Skeletal muscle satellite cell (primary cell): ENCODE data around the gene LIPC.
A peak's percentile ranks its signal among the peaks of the same experiment; 100 is the strongest.

Source experiments
- H3K27me3 ChIP-seq: 2 replicates; pipeline ENCODE4 v1.7.0; 2013; ENCODE audit warnings: low read length; ENCODE audit not compliant: control insufficient read depth, insufficient read depth
- H3K36me3 ChIP-seq: 2 replicates; pipeline ENCODE4 v1.7.0; 2013; ENCODE audit warnings: mild to moderate bottlenecking, control low read depth, low read length; ENCODE audit not compliant: insufficient read depth
- H3K4me1 ChIP-seq: 2 replicates; pipeline ENCODE4 v1.7.0; 2013; ENCODE audit warnings: low read length; ENCODE audit not compliant: control insufficient read depth, insufficient read depth
- H3K4me2 ChIP-seq: 2 replicates; pipeline ENCODE4 v1.7.0; 2013; ENCODE audit warnings: mild to moderate bottlenecking, low read length
- H3K4me3 ChIP-seq: 2 replicates; pipeline ENCODE4 v1.7.0; 2013; ENCODE audit warnings: low read length
- H3K9ac ChIP-seq: 2 replicates; pipeline ENCODE4 v1.7.0; 2013; ENCODE audit warnings: mild to moderate bottlenecking, low read depth, low read length, moderate library complexity
- H3K9me3 ChIP-seq: replicated peaks from 2 replicates; pipeline ENCODE4 v1.7.0; 2013; ENCODE audit warnings: mild to moderate bottlenecking, control low read depth, low read length

The LIPC gene

DNA sequence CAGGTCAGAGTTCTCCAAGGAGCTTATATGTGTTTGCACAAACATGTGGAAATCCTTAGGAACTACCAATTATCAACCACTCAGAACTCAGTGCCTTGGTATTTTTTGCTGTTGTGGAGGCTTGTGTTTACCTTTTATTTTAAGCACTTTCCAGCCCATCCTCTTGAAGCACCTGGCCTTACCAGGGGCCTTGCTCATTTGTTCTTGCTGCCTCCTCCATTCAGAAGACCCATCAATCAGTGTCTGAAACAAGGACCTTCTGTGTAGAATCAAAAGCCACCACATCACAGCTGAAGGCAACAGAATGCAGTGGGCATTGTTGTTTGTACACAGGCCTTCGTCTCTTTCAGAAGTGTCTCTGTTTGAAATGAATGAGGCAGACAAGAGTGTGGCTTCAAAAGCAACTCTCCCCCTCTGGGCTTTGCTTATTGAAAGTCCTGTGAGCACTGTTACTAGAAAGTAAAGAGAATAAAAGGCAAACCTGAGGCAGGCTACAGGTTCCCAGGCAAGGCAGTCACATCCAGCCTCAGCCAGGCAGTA, 24.5 kb upstream of the LIPC start:
- Histone ChIP-seq H3K27me3 (no peaks in the 10 kb centered on the region), H3K9me3 (no peaks in the 10 kb centered on the region), H3K4me2 (no peak overlapping the region), H3K4me3 (no peak overlapping the region), H3K36me3 (no peaks in the 10 kb centered on the region), H3K9ac (no peak overlapping the region), H3K4me1 (peaks cover 3% of the 10 kb centered on the region)

- Histone ChIP-seq H3K9me3 (no peaks in the 10 kb centered on the region), H3K36me3 (no peaks in the 10 kb centered on the region), H3K9ac (no peak overlapping the region), H3K4me3 (no peak overlapping the region), H3K4me1 (peaks cover 3% of the 10 kb centered on the region), H3K27me3 (no peaks in the 10 kb centered on the region), H3K4me2 (no peak overlapping the region)
These were observed 24.0 kb upstream of the LIPC start for GRCh38 chr15:58407778-58408177.

GRCh38 chr15:58409861-58410260, 21.9 kb upstream of the LIPC start:
- no peaks in the 10 kb centered on the region for H3K9me3 ChIP-seq
- peak overlapping the region; percentile 73 for H3K9ac ChIP-seq
- H3K36me3 ChIP-seq, result no peaks in the 10 kb centered on the region
- peak overlapping the region; percentile 84 for H3K4me2 ChIP-seq
- peak overlapping the region; percentile 69 for H3K4me3 ChIP-seq
- H3K4me1 ChIP-seq, result peaks cover 3% of the 10 kb centered on the region
- no peaks in the 10 kb centered on the region for H3K27me3 ChIP-seq

DNA sequence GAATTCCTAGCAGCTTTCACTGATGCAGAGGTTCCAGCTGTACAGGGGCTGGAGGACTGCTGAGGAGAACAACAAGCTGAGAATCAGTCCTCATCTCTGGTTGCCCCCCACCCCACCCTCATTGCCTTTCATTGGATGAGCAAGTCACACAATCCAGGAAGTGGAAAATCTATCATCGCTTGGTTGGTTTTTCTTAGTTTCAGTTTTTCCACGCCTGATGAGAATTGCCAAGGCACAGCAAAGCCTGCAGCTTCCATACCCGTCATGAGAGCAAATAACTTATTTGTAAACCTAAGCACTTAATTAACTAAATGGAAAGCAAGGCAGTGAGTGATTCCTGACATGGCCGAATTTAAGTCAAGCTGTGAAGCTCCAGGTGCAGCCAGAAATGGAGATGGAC, 21.4 kb upstream of the LIPC start:
- Histone ChIP-seq H3K9me3 (no peaks in the 10 kb centered on the region), H3K4me3 (peak overlapping the region; percentile 69), H3K9ac (peak overlapping the region; percentile 73), H3K27me3 (no peaks in the 10 kb centered on the region), H3K4me1 (peaks cover 3% of the 10 kb centered on the region), H3K4me2 (peak overlapping the region; percentile 84), H3K36me3 (no peaks in the 10 kb centered on the region)

DNA sequence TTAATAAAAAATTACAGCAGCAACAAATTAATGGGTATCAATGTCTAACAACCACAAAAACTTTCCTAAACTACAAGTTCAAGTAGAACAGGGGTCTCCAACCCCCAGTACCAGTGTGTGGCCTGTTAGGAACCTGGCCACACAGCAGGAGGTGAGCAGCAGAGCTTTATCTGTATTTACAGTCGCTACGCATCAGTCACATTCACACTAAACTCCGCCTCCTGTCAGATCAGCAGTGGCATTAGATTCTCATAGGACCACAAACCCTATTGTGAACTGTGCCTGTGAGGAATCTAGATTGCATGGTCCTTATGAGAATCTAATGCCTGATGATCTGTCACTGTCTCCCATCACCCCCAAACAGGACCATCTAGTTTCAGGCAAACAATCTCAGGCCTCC, 18.5 kb upstream of the LIPC start:
- Histone ChIP-seq H3K9me3 (no peaks in the 10 kb centered on the region), H3K9ac (no peak overlapping the region), H3K4me1 (peaks cover 3% of the 10 kb centered on the region), H3K27me3 (no peaks in the 10 kb centered on the region), H3K36me3 (no peaks in the 10 kb centered on the region), H3K4me2 (no peak overlapping the region), H3K4me3 (no peak overlapping the region)

- Histone ChIP-seq H3K4me1 (no peaks in the 10 kb centered on the region), H3K9me3 (no peaks in the 10 kb centered on the region), H3K9ac (no peak overlapping the region), H3K4me2 (no peak overlapping the region), H3K36me3 (no peaks in the 10 kb centered on the region), H3K27me3 (no peaks in the 10 kb centered on the region), H3K4me3 (no peak overlapping the region)
These were observed 16.2 kb upstream of the LIPC start for GRCh38 chr15:58415636-58416035.

GRCh38 chr15:58416963-58417362, 14.8 kb upstream of the LIPC start:
- Histone ChIP-seq H3K27me3 (no peaks in the 10 kb centered on the region), H3K4me1 (no peaks in the 10 kb centered on the region), H3K4me2 (no peak overlapping the region), H3K4me3 (no peak overlapping the region), H3K36me3 (no peaks in the 10 kb centered on the region), H3K9me3 (no peaks in the 10 kb centered on the region), H3K9ac (no peak overlapping the region)

- Histone ChIP-seq H3K4me1 (no peaks in the 10 kb centered on the region), H3K4me3 (no peak overlapping the region), H3K36me3 (no peaks in the 10 kb centered on the region), H3K4me2 (no peak overlapping the region), H3K9ac (no peak overlapping the region), H3K27me3 (no peaks in the 10 kb centered on the region), H3K9me3 (no peaks in the 10 kb centered on the region)
These were observed 13.7 kb upstream of the LIPC start for GRCh38 chr15:58418135-58418534.

GRCh38 chr15:58419803-58420524, 11.8 kb upstream of the LIPC start:
- H3K27me3 ChIP-seq, result no peaks in the 10 kb centered on the region
- H3K4me2 ChIP-seq, result no peak overlapping the region
- no peak overlapping the region for H3K4me3 ChIP-seq
- H3K4me1 ChIP-seq, result peaks cover 7% of the 10 kb centered on the region
- no peaks in the 10 kb centered on the region for H3K9me3 ChIP-seq
- H3K36me3 ChIP-seq, result no peaks in the 10 kb centered on the region
- H3K9ac ChIP-seq, result no peak overlapping the region

DNA sequence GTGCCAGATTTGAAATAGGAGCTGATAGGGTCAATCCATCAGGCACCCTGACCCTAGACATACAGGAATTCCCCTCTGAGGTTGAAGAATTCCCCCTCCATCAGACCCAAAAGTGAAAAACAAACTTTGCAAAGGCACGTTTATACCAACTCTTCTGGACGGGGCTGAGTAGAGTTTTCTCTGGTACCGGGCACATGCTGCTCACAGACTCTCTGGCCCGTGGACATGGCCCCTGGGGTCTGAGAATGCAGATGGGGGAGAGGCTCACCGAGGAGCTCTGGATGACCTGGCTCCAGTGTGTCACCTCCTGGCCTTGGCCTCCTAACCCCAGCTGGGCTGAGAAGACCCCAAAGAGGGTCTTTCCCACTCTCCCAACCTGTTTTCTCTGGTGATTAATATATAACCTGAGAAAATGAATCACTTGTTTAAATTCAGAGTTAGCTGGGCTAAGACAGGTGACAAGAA, 11.2 kb upstream of the LIPC start:
- Histone ChIP-seq H3K9me3 (no peaks in the 10 kb centered on the region), H3K27me3 (no peaks in the 10 kb centered on the region), H3K4me3 (no peak overlapping the region), H3K9ac (no peak overlapping the region), H3K4me1 (peaks cover 7% of the 10 kb centered on the region), H3K4me2 (no peak overlapping the region), H3K36me3 (no peaks in the 10 kb centered on the region)

DNA sequence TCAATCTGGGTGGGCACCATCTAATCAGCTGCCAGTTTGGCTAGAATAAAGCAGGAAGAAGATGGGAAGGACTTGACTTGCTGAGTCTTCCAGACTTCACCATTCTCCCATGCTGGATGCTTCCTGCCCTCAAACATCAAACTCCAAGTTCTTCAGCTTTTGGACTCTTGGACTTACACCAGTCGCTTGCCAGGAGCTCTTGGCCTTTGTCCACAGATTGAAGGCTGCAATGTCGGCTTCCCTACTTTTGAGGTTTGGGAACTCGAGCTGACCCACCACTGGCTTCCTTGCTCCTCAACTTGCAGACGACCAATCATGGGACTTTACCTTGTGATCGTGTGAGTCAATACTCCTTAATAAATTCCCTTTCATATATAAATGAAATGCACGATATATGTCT, 8.6 kb upstream of the LIPC start:
- H3K36me3 ChIP-seq, result no peaks in the 10 kb centered on the region
- no peak overlapping the region for H3K9ac ChIP-seq
- peaks cover 7% of the 10 kb centered on the region for H3K4me1 ChIP-seq
- H3K4me3 ChIP-seq, result no peak overlapping the region
- no peak overlapping the region for H3K4me2 ChIP-seq
- H3K27me3 ChIP-seq, result no peaks in the 10 kb centered on the region
- no peaks in the 10 kb centered on the region for H3K9me3 ChIP-seq
